Neural progenitor cell (in vitro differentiated cells): ENCODE measurements around the gene FXR1. TPM values are rescaled to one million over a fixed set of nuclear protein-coding genes. Genes with fewer than 3 reads are reported as not detected.
"Not testable (repeated sequence)": the region's sequence is repeated elsewhere in the genome, so short reads cannot be mapped to it uniquely, and the experiment has no call there.

Experiments
- DNase-seq: peaks from one replicate; pipeline ENCODE4 v3.0.0-alpha.2; 2016; ENCODE audit warnings: low spot score
- H2AFZ ChIP-seq: fragments of 200-600 bp; sonication (generic); replicated peaks from 2 replicates; pipeline ENCODE4 v1.6.1; 2016; ENCODE audit warnings: antibody characterized with exemption
- H3F3A ChIP-seq: fragments of 200-600 bp; sonication (generic); 2 replicates; pipeline ENCODE4 v1.6.1; 2016; ENCODE audit warnings: antibody characterized with exemption, low read depth
- H3K27ac ChIP-seq: fragments of 200-600 bp; sonication (generic); 2 replicates; pipeline ENCODE4 v1.5.1; 2016; ENCODE audit warnings: mild to moderate bottlenecking
- H3K27me3 ChIP-seq: fragments of 200-600 bp; sonication (generic); 2 replicates; pipeline ENCODE4 v1.6.1; 2016; ENCODE audit warnings: mild to moderate bottlenecking, moderate library complexity
- H3K36me3 ChIP-seq: fragments of 200-600 bp; sonication (generic); 2 replicates; pipeline ENCODE4 v1.5.1; 2016
- H3K4me1 ChIP-seq: fragments of 200-600 bp; sonication (generic); 2 replicates; pipeline ENCODE4 v1.6.1; 2016; ENCODE audit warnings: mixed run types
- H3K4me2 ChIP-seq: fragments of 200-600 bp; sonication (generic); 2 replicates; pipeline ENCODE4 v1.6.1; 2016
- H3K4me3 ChIP-seq: fragments of 200-600 bp; sonication (generic); 2 replicates; pipeline ENCODE4 v1.5.1; 2016
- H3K79me2 ChIP-seq: fragments of 200-600 bp; sonication (generic); 2 replicates; pipeline ENCODE4 v1.6.1; 2016; ENCODE audit warnings: low read depth
- H3K9ac ChIP-seq: fragments of 200-600 bp; sonication (generic); 2 replicates; pipeline ENCODE4 v1.6.1; 2016
- H3K9me3 ChIP-seq: fragments of 200-600 bp; sonication (generic); 2 replicates; pipeline ENCODE4 v1.5.1; 2016; ENCODE audit warnings: low read depth
- H4K20me1 ChIP-seq: fragments of 200-600 bp; sonication (generic); 2 replicates; pipeline ENCODE4 v1.6.1; 2016; ENCODE audit warnings: low read depth
- H3K27ac Mint-ChIP-seq: 3 replicates; pipeline ENCODE4 v1.8.0; 2021; ENCODE audit warnings: mixed read lengths
- H3K27me3 Mint-ChIP-seq: 2 replicates; pipeline ENCODE4 v1.8.0; 2022; ENCODE audit warnings: low read depth, mild to moderate bottlenecking, inconsistent platforms, moderate library complexity, mixed read lengths; ENCODE audit not compliant: insufficient read depth
- H3K36me3 Mint-ChIP-seq: 3 replicates; pipeline ENCODE4 v1.8.0; 2021; ENCODE audit warnings: mixed read lengths
- H3K4me1 Mint-ChIP-seq: 3 replicates; pipeline ENCODE4 v1.8.0; 2021; ENCODE audit warnings: mixed read lengths
- H3K4me3 Mint-ChIP-seq: 3 replicates; pipeline ENCODE4 v1.8.0; 2021; ENCODE audit warnings: mild to moderate bottlenecking, moderate library complexity, mixed read lengths
- H3K9me3 Mint-ChIP-seq: 3 replicates; pipeline ENCODE4 v1.8.0; 2020; ENCODE audit warnings: mixed read lengths
- EZH2 ChIP-seq: fragments of 200-600 bp; sonication (generic); IDR thresholded peaks from 2 replicates; pipeline ENCODE4 v1.6.1; 2017; ENCODE audit warnings: antibody characterized with exemption, mild to moderate bottlenecking, moderate library complexity
- EZH2phosphoT487 ChIP-seq: fragments of 200-600 bp; sonication (generic); IDR thresholded peaks from 2 replicates; pipeline ENCODE4 v1.6.1; 2017; ENCODE audit warnings: antibody characterized with exemption
- total RNA-seq: library from RNA; depleted of rRNA; stranded (reverse); fragments of >200 nt; gene quantifications from 2 replicates; pipeline ENCODE4 v1.2.3, GENCODE V29; 2015; ENCODE audit warnings: low replicate concordance
- TF ChIP-seq, protein P1 (sequence below): fragments of 200-600 bp; sonication (generic); IDR thresholded peaks from 2 replicates; pipeline ENCODE4 v1.5.1; 2017; ENCODE audit warnings: antibody characterized with exemption, mild to moderate bottlenecking

FXR1 gene
- 308 and 412 TPM in 2 replicates for total RNA-seq

DNA sequence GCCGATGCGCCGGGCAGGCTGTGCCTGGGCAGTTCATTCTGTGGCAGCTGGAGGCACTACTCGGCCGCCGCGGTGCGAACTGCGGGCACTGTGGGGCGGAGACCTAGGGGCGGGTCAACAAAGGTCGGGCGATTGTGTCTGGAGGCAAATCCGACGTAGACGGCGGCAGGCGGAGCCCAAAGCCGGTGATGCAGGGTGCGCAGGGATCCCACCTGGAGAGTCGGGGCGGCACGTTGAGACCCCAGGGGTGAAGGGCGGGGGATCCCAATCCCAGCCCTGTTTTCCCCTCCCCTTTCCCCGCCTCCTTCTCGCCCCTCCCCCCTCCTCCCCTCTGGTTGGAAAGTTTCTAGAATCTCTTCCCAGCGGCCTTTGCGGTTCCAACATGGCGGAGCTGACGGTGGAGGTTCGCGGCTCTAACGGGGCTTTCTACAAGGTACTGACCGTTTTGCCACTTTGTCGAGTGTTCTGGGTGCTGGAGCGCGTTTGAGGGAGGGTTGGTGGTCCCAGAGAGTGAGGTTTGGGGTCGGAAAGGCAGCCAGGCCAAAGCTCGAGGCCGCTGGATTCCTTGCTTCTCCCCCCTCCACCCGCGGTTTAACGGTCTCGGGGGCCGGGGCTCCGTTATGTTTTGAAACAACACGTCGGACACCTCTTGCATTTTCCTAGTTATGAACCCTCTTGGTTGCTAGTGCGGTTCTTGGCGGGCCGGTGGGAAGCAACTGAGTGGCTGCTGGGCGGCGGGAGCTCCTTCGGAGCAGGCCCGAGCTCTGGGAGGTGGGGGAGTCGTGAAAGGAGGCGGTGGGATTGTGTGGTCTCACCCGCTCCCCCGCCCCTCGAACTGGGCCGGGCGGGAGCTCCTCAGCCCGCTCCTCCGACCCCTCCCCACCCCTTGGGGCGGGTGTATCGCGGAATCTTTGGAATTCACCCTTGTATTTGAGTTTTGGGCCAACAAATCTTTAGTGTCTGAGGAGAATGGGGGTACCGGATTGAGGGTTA, at the start of gene FXR1:
FXR1 (plus strand) TSS at position 367 of the 993 bp plus-strand sequence; CDS start at position 383, 16 bp downstream.
- Histone ChIP-seq H3K9ac (peak within 1 kb of the TSS; percentile 96), H3K9me3 (no peaks in the 10 kb centered on the region), H3F3A (peaks cover 4% of the 10 kb centered on the region), H3K4me1 (peaks cover 15% of the 10 kb centered on the region), H3K4me2 (peak within 1 kb of the TSS; percentile 94), H3K4me3 (peak within 1 kb of the TSS; percentile 91), H3K27ac (peak within 1 kb of the TSS; percentile 96), H4K20me1 (peaks cover 46% of the 10 kb centered on the region), H3K36me3 (peaks cover 11% of the 10 kb centered on the region), H3K27me3 (no peaks in the 10 kb centered on the region), H3K79me2 (peaks cover 54% of the 10 kb centered on the region), H2AFZ (peak within 1 kb of the TSS; percentile 99)
- H3K4me1 Mint-ChIP-seq: peaks cover 23% of the 10 kb centered on the region
- DNase-seq: peak; percentile 96
- H3K27me3 Mint-ChIP-seq: peaks cover 2% of the 10 kb centered on the region
- TF ChIP-seq, protein P1, sequence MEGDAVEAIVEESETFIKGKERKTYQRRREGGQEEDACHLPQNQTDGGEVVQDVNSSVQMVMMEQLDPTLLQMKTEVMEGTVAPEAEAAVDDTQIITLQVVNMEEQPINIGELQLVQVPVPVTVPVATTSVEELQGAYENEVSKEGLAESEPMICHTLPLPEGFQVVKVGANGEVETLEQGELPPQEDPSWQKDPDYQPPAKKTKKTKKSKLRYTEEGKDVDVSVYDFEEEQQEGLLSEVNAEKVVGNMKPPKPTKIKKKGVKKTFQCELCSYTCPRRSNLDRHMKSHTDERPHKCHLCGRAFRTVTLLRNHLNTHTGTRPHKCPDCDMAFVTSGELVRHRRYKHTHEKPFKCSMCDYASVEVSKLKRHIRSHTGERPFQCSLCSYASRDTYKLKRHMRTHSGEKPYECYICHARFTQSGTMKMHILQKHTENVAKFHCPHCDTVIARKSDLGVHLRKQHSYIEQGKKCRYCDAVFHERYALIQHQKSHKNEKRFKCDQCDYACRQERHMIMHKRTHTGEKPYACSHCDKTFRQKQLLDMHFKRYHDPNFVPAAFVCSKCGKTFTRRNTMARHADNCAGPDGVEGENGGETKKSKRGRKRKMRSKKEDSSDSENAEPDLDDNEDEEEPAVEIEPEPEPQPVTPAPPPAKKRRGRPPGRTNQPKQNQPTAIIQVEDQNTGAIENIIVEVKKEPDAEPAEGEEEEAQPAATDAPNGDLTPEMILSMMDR: peak; percentile 63
- TF ChIP-seq EZH2 (no peak), EZH2phosphoT487 (no peak)
- H3K9me3 Mint-ChIP-seq: peaks cover 2% of the 10 kb centered on the region
- H3K36me3 Mint-ChIP-seq: peaks cover 27% of the 10 kb centered on the region
- peak within 1 kb of the TSS; percentile 98 for H3K27ac Mint-ChIP-seq
- H3K4me3 Mint-ChIP-seq: peak within 1 kb of the TSS; percentile 99

DNA sequence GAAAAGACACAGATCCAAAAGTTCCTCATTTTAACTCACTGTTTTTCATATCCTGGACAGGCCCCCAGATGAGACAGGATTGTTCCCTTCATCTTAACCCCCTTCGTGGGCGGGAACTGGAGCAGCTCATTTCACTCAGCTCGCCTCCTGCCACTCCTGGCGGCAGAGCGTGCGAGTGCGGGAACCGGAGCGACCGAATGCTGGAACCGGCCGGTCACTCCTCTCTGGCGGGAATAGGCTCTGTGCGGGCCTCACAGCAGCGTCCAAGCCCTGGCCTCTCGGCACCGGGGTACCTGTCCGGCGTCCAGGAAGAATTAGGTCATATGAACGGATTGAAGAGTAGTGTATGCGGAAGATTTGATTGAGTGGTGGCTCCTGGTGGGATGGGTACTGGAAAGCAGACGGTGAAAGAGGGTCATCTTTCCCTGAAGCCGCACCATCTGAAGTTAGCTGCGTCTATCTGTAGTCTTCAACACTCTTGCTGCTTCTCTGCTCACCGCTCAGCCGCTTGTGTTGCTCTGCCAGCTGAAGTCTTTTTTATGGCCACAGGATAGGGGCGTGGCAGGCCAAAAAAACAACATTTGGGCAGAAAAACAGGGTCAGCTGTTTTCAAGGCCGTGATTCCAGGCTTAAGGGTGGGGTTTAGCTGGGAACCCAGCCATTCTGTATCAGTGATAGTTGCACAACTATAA, 42.3 kb upstream of the FXR1 start:
- no peak overlapping the region for H3K27ac Mint-ChIP-seq
- no peaks in the 10 kb centered on the region for H3K4me1 ChIP-seq
- H3F3A ChIP-seq: no peaks in the 10 kb centered on the region
- H3K9me3 ChIP-seq: no peaks in the 10 kb centered on the region
- H4K20me1 ChIP-seq: no peaks in the 10 kb centered on the region
- no peaks in the 10 kb centered on the region for H3K36me3 ChIP-seq
- H3K4me2 ChIP-seq: no peak overlapping the region
- H3K79me2 ChIP-seq: no peaks in the 10 kb centered on the region
- DNase-seq: peak; percentile 57
- TF ChIP-seq, protein P1: no peak
- TF ChIP-seq EZH2: no peak
- TF ChIP-seq EZH2phosphoT487: no peak
- no peaks in the 10 kb centered on the region for H3K4me1 Mint-ChIP-seq
- H3K36me3 Mint-ChIP-seq: no peaks in the 10 kb centered on the region
- H3K9ac ChIP-seq: no peak overlapping the region
- H3K27ac ChIP-seq: no peak overlapping the region
- H2AFZ ChIP-seq: peak overlapping the region; percentile 98
- H3K27me3 Mint-ChIP-seq: peaks cover 2% of the 10 kb centered on the region
- H3K4me3 ChIP-seq: no peak overlapping the region
- no peak overlapping the region for H3K4me3 Mint-ChIP-seq
- no peaks in the 10 kb centered on the region for H3K27me3 ChIP-seq
- peaks cover 5% of the 10 kb centered on the region for H3K9me3 Mint-ChIP-seq

DNA sequence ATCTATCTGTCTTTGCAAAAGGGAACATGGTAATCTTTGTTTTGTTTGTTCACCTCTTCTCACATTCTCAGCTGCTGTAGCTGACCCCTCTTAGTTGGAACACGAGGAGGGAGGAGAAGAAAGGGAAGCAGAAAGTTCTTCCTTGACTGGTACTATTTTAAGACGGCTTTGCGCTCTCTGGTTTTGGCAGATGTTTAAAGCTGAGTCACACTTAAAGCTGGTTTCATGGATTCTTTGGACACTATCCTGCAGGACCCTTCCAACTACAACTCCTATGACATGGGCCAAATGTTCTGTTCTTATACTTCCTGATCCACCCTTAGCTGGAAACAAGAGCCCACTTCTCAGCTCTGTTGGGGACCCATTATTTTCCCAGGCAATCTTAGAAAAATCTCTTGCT, 40.6 kb upstream of the FXR1 start:
- Histone ChIP-seq H3K4me3 (no peak overlapping the region), H3K9me3 (no peaks in the 10 kb centered on the region), H2AFZ (peak overlapping the region; percentile 2), H3K27ac (no peak overlapping the region), H3F3A (no peaks in the 10 kb centered on the region), H3K27me3 (no peaks in the 10 kb centered on the region), H3K79me2 (no peaks in the 10 kb centered on the region), H3K4me2 (no peak overlapping the region), H3K36me3 (no peaks in the 10 kb centered on the region), H4K20me1 (no peaks in the 10 kb centered on the region), H3K4me1 (no peaks in the 10 kb centered on the region), H3K9ac (no peak overlapping the region)
- TF ChIP-seq, protein P1: no peak
- TF ChIP-seq EZH2: no peak
- no peak for TF ChIP-seq EZH2phosphoT487
- no peaks in the 10 kb centered on the region for H3K36me3 Mint-ChIP-seq
- H3K27me3 Mint-ChIP-seq: peaks cover 2% of the 10 kb centered on the region
- H3K4me3 Mint-ChIP-seq: no peak overlapping the region
- H3K4me1 Mint-ChIP-seq: no peaks in the 10 kb centered on the region
- H3K9me3 Mint-ChIP-seq: peaks cover 5% of the 10 kb centered on the region
- no peak overlapping the region for H3K27ac Mint-ChIP-seq
- DNase-seq: no peak

DNA sequence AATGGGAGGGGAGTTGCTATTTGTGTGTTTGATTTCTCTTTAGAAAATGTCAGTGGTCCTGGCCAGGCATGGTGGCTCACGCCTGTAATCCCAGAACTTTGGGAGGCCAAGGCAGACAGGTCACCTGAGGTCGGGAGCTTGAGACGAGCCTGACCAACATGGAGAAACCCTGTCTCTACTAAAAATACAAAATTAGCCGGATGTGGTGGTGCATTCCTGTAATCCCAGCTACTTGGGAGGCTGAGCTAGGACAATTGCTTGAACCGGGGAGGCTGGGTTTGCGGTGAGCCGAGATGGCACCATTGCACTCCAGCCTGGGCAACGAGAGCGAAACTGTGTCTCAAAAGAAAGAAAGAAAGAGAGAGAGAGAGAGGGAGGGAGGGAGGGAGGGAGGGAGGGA, 40.0 kb upstream of the FXR1 start:
- not testable (repeated sequence) for H3K4me1 Mint-ChIP-seq, H3K4me3 Mint-ChIP-seq, H3K27ac Mint-ChIP-seq, H3K4me1 ChIP-seq, H3K9me3 ChIP-seq, H4K20me1 ChIP-seq, H3K36me3 Mint-ChIP-seq, H3K4me3 ChIP-seq, H3K79me2 ChIP-seq, H3K9me3 Mint-ChIP-seq, H3K27me3 Mint-ChIP-seq, H3K36me3 ChIP-seq, H3K27ac ChIP-seq, H3K4me2 ChIP-seq, DNase-seq, H2AFZ ChIP-seq, H3K9ac ChIP-seq, H3F3A ChIP-seq, H3K27me3 ChIP-seq
